Nucleus accumbens (tissue), 56 donors: ENCODE data around the gene TMA7B.

ENCODE experiments used
- DNase-seq, 56 donors: peaks; one replicate each; lab custom pipeline; 2025; lab: John Stamatoyannopoulos, UW

Gene TMA7B

GRCh38 chr22:39932918-39933649 lies 27.1 kb upstream of the TMA7B start:
- no peak for DNase-seq

DNA sequence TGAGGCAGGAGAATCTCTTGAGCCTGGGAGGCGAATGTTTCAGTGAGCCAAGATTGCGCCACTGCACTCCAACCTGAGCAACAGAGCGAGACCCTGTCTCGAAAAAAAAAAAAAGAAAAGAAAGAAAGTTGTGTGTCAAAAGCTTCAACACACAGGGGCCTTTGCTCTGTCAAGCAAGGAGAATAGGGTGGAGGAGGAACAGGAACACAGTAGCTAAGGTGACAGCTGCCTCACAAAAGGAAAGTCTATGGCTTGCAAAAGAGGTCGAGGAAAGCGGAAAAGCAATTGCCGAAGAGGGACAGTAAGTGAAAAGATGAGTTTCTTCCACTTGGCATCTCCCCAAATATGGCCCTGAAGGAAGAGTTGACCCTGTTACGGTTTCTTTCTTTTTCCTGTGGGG lies 26.5 kb upstream of the TMA7B start:
- no peak for DNase-seq

DNA sequence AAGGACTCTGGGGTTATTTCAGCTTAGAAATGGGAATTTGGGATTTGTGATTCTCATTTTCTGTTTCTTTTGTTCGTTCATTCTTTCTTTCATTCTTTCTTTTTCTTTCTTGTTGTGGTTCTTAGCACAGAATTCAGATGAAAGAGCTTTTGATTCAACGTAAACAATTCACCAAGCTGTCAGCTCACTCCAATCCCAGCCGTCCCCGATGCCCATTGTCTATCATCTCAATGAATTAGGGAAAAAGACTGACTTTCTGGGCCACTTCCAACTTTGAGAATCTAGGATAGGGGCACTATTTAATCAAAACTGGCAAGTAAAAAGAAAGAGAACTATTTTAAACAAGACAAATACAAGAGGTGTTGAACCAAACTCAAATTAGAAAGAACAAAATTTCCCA lies 25.1 kb upstream of the TMA7B start:
- DNase-seq: peak in 9 of 56 donors; percentile 2 to 41 (median 7)

DNA sequence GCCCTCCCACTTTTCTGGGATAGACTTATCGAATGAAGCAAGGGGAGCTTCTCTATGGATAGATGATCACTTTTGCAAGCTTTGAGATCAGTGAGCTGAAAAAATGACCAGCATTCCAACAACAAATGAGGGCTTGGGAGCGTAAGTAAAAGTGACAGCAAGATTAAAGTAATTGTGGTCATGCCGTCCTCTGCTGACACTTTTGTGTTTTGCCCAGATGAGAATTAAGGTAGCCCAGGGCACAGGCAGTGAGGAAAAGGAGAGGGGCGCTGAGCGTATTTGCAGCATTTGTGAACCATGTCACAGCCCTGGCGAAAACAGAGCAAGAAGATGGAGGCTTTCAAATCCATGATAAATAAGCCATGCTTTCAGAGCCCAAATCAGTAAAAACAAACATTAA lies 24.6 kb upstream of the TMA7B start:
- DNase-seq: no peak

DNA sequence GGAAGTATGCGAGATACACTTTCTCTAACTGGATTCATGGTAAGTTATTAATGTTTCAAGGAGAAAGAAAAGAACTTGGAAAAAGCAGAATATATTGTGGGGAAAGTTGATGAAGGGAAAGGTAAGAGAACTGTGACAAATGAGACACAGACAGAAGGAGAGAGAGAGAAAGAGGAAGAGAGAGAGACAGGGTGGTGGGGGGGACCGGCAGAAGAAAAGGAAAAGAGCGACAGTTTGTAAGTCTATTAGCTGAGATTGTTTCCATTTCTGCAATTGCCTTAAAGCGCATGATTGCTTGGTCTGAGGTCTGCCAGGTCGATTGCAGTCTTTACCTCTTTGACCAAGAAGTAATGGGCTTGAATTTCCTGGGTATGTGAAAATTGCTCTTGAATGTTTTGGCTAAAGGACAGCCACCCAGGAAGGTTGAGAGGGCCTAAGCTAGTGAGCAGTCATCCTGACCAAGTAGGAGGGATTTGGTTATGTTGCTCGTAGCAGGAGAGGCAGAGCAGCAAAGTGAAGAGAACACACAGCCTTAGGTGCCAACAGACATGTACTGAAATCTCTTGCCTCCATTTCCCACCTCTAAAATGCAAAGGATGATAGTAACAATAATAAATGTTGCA lies 23.6 kb upstream of the TMA7B start:
- no peak for DNase-seq

DNA sequence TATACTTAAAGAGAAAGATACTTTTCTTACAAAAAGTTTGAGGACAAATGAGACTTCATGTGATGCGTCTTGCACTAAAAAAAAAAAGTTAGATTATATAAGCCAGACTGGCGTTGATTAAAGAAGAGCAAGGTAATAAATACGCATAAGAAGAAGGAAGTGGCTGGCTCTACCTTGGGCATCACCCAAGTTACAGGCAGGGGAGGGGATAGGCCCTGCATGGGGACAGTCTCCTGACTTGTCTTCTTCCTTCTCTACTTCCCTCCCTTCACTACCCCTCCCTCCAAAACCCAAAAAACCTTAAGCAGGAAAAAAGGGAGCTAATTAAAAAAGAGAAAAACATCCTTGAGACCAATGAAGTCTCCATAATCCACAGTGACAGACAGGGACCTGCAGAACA lies 22.3 kb upstream of the TMA7B start:
- no peak for DNase-seq

DNA sequence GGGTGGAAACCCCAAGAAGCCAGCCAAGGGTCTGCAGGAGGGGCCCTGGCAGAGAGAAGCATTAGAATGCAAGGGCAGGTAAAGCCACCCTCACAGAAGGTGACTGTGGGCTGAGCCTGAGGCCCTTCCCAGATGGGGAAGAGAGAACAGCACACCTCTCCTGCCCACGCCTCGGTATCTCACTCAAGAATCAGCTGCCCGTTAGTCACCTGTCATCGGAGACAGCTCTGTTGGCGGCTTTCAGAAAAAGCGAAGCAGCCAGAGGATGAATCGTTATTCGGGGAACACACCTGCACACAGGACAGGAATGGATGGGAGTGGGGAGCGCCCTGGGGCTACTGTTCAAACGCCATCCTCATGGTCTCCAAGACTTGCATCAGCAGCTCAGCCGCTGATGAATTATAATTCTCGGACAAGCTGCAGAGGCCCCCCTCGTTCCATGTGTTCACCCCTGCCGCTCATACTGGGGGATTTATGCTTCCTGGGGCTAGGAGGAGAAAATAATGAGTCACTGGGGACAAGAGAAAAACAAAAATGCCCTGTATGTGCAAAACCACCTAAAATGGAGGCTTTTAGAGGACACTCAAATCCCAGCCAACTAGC lies 21.6 kb upstream of the TMA7B start:
- no peak for DNase-seq

GRCh38 chr22:39939830-39940229 lies 20.4 kb upstream of the TMA7B start:
- DNase-seq: no peak

GRCh38 chr22:39940757-39941305 lies 19.4 kb upstream of the TMA7B start:
- no peak for DNase-seq

DNA sequence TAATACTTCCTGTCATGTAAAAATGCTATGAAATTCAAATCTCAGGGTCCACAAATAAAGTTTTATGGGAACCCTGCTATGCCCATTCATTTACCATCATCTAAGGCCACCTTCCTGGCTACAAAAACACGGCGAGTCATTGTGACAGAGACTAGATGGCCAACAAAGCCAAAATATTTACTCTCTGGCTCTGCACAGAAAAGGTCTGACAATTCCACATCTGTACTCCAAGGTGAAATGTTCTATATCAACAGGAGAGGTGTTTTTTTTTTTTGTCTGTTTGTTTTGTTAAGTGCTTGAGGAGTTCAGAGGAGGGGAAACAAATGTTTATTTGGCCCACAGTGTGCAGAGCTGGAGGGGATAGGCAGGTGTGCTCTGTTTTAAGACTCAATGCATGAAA lies 18.6 kb upstream of the TMA7B start:
- DNase-seq: no peak

DNA sequence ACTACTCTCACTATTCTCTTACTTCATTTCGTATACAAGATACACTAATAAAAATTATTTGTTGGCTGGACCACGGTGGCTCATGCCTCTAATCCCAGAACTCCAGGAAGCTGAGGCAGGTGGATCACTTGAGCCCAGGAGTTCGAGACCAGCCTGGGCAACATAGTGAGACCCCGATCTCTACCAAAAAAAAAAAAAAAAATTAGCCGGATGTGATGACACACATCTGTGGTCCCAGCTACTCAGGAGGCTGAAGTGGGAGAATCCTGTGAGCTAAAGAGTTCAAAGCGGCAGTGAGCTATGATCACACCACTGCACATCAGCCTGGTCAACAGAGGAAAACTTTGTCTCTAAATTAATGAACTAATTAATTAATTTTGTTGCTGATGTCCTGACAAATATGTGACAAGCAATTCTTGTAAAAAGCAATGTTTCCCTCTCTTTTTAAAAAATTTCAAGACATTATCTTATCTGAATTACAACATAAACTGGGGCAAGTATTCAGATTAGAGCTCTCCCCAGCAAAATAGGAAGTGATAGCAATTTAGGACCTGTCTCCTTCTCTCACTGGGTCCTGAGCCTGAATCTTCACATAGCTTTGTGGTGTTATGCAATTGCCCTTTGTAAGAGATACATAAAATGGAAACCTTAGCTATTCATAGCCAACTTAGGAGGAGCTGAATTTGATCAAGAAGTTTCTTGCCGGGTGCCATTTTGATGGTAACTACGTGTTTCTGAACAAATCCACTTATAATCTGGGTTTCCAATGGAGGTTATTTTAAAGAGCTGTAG lies 17.6 kb upstream of the TMA7B start:
- DNase-seq: no peak

GRCh38 chr22:39943337-39943736 lies 16.9 kb upstream of the TMA7B start:
- DNase-seq: no peak

DNA sequence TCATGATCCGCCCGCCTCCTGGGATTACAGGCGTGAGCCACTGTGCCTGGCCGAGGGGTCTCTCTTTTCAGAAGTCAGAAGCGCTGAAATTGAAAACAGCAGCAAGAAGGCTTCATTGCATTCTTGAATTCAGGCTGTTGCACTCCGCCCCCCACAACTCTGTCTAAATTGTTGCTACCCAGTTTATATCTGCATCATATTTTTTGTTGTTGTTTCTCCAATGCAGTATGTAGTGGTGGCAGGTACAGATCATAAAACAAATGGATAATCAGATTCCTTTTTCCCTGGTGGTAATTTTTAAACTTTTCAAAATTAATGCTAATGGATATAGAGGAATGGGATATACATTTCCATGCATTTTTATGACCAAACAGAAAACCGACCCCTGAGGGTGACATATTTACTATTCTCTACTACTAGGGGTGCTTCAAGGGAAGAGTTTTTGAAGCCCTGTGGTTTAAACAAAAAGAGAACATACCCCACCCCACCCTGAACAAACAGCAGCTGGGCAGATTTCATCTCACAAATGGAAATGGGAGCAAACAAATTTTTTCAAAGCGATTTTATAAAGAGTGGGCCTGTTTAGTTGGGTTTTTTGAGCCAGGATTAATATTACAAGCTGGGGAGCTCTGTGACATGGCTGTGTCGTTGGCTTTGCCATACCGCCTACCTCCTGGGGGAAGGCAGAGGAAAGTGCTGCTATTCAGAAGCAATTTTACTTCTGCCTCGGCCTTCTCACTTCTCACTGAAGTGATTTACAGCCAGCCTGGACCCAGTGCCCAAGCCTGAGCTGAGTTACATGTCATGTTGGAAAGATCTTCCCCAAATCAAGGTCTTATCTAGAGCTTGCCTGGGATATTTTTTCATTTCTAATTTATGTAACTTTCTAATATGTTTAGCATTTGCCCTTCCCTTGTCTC lies 16.0 kb upstream of the TMA7B start:
- DNase-seq: no peak

- DNase-seq: no peak
Measured at GRCh38 chr22:39946126-39946502, 14.1 kb upstream of the TMA7B start.

GRCh38 chr22:39946503-39947219 lies 13.5 kb upstream of the TMA7B start:
- DNase-seq: peak in 12 of 56 donors; percentile 4 to 39 (median 14)

DNA sequence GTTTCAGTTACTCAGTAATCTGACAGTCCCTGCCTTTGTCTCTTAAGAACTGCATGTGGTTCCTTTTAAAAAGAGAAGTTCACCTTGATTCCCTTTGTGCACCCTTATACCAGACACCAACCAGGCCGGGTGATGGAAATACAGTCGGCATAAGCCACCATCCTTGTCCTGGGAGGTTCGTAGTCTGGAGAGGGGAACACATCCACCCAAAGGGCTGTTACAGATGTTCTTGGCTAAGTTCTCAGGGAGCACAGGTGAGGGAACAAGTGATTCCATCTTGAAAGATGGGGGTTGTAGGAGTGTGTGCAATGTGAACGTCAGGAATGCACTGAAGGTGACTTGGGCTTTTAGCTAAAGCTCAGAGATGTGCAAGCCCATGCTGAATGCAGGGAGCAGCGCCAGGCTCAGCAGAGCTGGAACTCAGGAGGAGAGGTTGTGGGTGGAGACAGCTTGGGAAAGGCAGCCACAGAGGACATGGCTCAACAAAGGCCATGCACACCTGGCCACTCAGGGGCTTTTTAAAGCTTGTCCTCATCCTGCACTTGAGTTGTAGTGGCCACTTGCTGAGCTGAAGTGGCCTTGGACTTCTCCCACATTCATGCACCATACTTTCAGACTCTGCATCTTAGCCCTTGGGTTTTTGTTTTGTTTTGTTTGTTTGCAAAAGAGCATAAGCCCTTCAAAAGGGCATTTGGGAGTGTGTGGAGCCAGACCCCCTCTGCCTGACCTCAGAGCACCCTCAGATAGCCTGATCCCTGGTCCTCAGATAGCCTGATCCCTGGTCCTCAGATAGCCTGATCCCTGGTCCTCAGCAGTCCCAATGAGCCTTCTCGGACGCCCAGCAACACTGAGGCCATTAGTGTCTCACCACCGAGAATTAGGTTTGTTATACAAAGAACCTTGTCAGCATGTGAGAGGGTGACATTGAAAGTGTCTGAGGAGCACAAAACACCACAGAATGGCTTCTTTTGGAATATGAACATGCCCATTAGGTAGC lies 12.7 kb upstream of the TMA7B start:
- no peak for DNase-seq

DNA sequence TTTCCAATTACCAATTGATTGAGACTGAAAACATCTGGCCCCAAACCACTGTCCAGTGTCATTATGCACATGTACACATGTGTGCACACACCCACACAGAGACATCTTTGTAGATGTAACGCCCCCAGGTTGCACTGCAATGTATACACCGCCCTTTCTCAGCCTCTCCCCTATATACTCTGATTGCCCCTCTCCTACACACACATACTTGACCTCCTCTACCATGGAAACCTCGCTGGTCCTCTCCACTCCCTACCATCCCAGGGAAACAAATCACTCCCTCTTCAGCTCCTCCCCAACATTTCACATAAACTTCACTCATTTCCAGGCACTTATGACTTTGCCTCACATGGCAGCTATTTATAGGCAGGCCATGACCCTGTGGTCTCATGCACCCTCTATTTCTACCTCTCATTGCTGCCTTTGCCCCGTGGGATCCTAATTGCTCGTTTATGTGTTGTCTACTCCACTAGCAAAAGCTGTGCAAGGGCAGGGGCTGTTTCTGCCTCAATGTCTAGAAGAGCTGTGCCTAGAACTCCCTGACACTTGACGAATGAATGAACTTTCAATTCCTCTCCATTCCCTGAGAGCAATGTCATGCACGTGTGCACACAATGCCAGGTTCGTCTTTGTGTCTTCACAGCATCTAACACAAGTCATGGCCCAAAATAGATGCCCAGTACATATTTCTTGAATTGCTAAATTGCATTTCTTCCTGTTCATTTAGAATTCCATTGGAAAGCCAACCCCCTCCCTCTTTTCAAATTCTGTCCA lies 10.0 kb upstream of the TMA7B start:
- no peak for DNase-seq
